Measurements from ENCODE around the gene FOXL1. TPM values are rescaled to one million over a fixed set of nuclear protein-coding genes. Genes with fewer than 3 reads are reported as not detected.
A peak's percentile ranks its signal among the peaks of the same experiment; 100 is the strongest.

Gene FOXL1
- total and polyA plus RNA-seq, 2 of the 13 experiments (the other 11 are each of a cell fraction or from before 2014, with no cell fraction given), result not detected

GRCh38 chr16:86534779-86535615, 43.4 kb upstream of the FOXL1 start (continued):
- no peak for TF ChIP-seq SETDB1 (CRISPR knock-in tag; IDR thresholded peaks at IDR 0.05; ENCODE audit: borderline replicate concordance)
- no peak for TF ChIP-seq KAT2B (IDR thresholded peaks at IDR 0.05; ENCODE audit: borderline replicate concordance, low read depth, low read length)
- TF ChIP-seq ZNF674 (CRISPR knock-in tag; IDR thresholded peaks at IDR 0.05; ENCODE audit: low read depth), result no peak

GRCh38 chr16:86536621-86537020, 41.7 kb upstream of the FOXL1 start:
- Histone ChIP-seq H3K27me3 (ENCODE audit: control insufficient read depth in 1 of 2, insufficient read depth in 2 of 2, low read length in 2 of 2) (no peaks in the 10 kb centered on the region), H3K4me1 (ENCODE audit: insufficient read depth, low read length) (no peaks in the 10 kb centered on the region), H2AFZ (ENCODE audit: low read length) (no peak overlapping the region), H4K20me1 (ENCODE audit: insufficient read depth, low read length) (no peaks in the 10 kb centered on the region), H3K4me3 (replicated peaks in 1 of 3; ENCODE audit: insufficient read depth in 1 of 3, low read depth in 2 of 3, low read length in 3 of 3) (no peak overlapping the region), H3K27ac (ENCODE audit: extremely low read length, insufficient read depth, low read length) (no peak overlapping the region), H3K79me2 (ENCODE audit: insufficient read depth, low read length) (no peaks in the 10 kb centered on the region), H3K9me3 (ENCODE audit: low read length) (no peaks in the 10 kb centered on the region), H3K4me2 (ENCODE audit: low read depth, low read length) (no peak overlapping the region), H3K36me3 (replicated peaks in 1 of 2; ENCODE audit: control insufficient read depth in 1 of 2, insufficient read depth in 2 of 2, low read length in 2 of 2) (peaks cover 12 to 49% of the 10 kb centered on the region in 2 experiments), H3K9ac (ENCODE audit: insufficient read depth, low read depth, low read length) (no peak overlapping the region)
- ATAC-seq, result no peak
- intact Hi-C loops (cut with micrococcal nuclease; ENCODE audit: unreplicated experiment) (no loop called here), in situ Hi-C loops (cut with HindIII; ENCODE audit: extremely low pct_ligation_motif_present, low pct_unique_long_range_greater_than_20kb) (no loop called here)
- TF ChIP-seq ONECUT2 (CRISPR knock-in tag; IDR thresholded peaks at IDR 0.05), result no peak
- TF ChIP-seq ZBTB44 (CRISPR knock-in tag; IDR thresholded peaks at IDR 0.05), result no peak
- TF ChIP-seq AGO2 (optimal IDR thresholded peaks at IDR 0.05; ENCODE audit: low read depth, low read length), result peak; percentile 22
- TF ChIP-seq TCF7 (IDR thresholded peaks at IDR 0.05; ENCODE audit: low read depth), result no peak
- no peak for DNase-seq (ENCODE audit: low spot score)
- no peak for FAIRE-seq
- BruUV-seq (replicated peaks), result no TSS peak
- ChIA-PET CTCF (ENCODE audit: low intra/inter-chr PET ratio, low total read pairs) (no interaction called here), POLR2A (no interaction called here)
- WGBS (ENCODE audit: low lambda C conversion rate), result 97% methylated on average over 17 of the region's 17 CpGs
